IMR-90 (cell line): ENCODE measurements around the gene FOXN3. TPM values are rescaled to one million over a fixed set of nuclear protein-coding genes. Genes with fewer than 3 reads are reported as not detected.

Experiments
- ATAC-seq: fragments of 200-7000 bp; cut with Tn5 transposase; 2 replicates; pipeline ENCODE4 v1.9.1; 2020; ENCODE audit warnings: low read depth, mild to moderate bottlenecking, moderate library complexity
- BruUV-seq: library from RNA; stranded (reverse); fragments of 400-500 nt; replicated peaks from 2 replicates; lab custom pipeline; 2021; lab: Mats Ljungman, UMichigan
- CTCF ChIA-PET: fragments of 300-600 bp; formaldehyde crosslinking; extraction: SDS; loops from one replicate; lab custom pipeline; 2021; ENCODE audit warnings: antibody characterized with exemption; lab: Yijun Ruan, JAX
- POLR2A ChIA-PET: fragments of 300-600 bp; sonication (Branson Sonifier 250); formaldehyde crosslinking; loops from one replicate; lab custom pipeline; 2022; ENCODE audit warnings: antibody characterized with exemption; ENCODE audit not compliant: unreplicated experiment; lab: Charles Lee
- DNase-seq: peaks from one replicate; pipeline ENCODE4 v3.0.0; 2013
- H2AFZ ChIP-seq: replicated peaks from 2 replicates; pipeline ENCODE3; 2013; ENCODE audit warnings: low read length, mild to moderate bottlenecking; ENCODE audit not compliant: poor library complexity
- H2AK5ac ChIP-seq: 2 replicates; pipeline ENCODE4 v1.6.1; 2013; ENCODE audit warnings: low read depth, low read length, inconsistent platforms
- H2AK9ac ChIP-seq: replicated peaks from 2 replicates; pipeline ENCODE3; 2013; ENCODE audit warnings: mild to moderate bottlenecking, low read depth, low read length, moderate library complexity; ENCODE audit not compliant: poor library complexity
- H2BK120ac ChIP-seq: 2 replicates; pipeline ENCODE4 v1.6.1; 2013; ENCODE audit warnings: low read depth, low read length, inconsistent platforms
- H2BK15ac ChIP-seq: 3 replicates; pipeline ENCODE4 v1.6.1; 2013; ENCODE audit warnings: low read depth, low read length, inconsistent platforms
- H2BK20ac ChIP-seq: 2 replicates; pipeline ENCODE4 v1.6.1; 2013; ENCODE audit warnings: low read depth, mild to moderate bottlenecking, inconsistent platforms, low read length, moderate library complexity
- H2BK5ac ChIP-seq: 2 replicates; pipeline ENCODE4 v1.6.1; 2013; ENCODE audit warnings: mild to moderate bottlenecking, low read depth, low read length, inconsistent platforms; ENCODE audit not compliant: poor library complexity, severe bottlenecking
- H3K14ac ChIP-seq: replicated peaks from 2 replicates; pipeline ENCODE4 v1.6.1; 2013; ENCODE audit warnings: low read depth, low read length, inconsistent platforms
- H3K18ac ChIP-seq: 2 replicates; pipeline ENCODE4 v1.6.1; 2013; ENCODE audit warnings: low read depth, low read length, control low read depth
- H3K23ac ChIP-seq: 2 replicates; pipeline ENCODE4 v1.6.1; 2013; ENCODE audit warnings: low read depth, low read length, inconsistent platforms
- H3K27ac ChIP-seq: 2 replicates; pipeline ENCODE4 v1.5.1; 2013; ENCODE audit warnings: mild to moderate bottlenecking, control low read depth, low read length; ENCODE audit not compliant: insufficient read depth
- H3K27me3 ChIP-seq: 2 replicates; pipeline ENCODE4 v1.6.1; 2013; ENCODE audit warnings: low read length; ENCODE audit not compliant: control insufficient read depth, insufficient read depth
- H3K36me3 ChIP-seq: 2 replicates; pipeline ENCODE4 v1.6.1; 2013; ENCODE audit warnings: low read length, mixed read lengths; ENCODE audit not compliant: control insufficient read depth, insufficient read depth
- H3K4ac ChIP-seq: 2 replicates; pipeline ENCODE4 v1.6.1; 2013; ENCODE audit warnings: low read depth, low read length, inconsistent platforms
- H3K4me1 ChIP-seq: 2 replicates; pipeline ENCODE4 v1.6.1; 2013; ENCODE audit warnings: low read length, mixed read lengths; ENCODE audit not compliant: control insufficient read depth, insufficient read depth
- H3K4me2 ChIP-seq: 2 replicates; pipeline ENCODE4 v1.6.1; 2013; ENCODE audit warnings: low read depth, mild to moderate bottlenecking, control low read depth, low read length, moderate library complexity
- H3K4me3 ChIP-seq: 2 replicates; pipeline ENCODE4 v1.5.1; 2013; ENCODE audit warnings: low read depth, mild to moderate bottlenecking, control low read depth, low read length, moderate library complexity; ENCODE audit not compliant: insufficient read depth
- H3K56ac ChIP-seq: 2 replicates; pipeline ENCODE4 v1.6.1; 2013; ENCODE audit warnings: low read length, inconsistent platforms; ENCODE audit not compliant: insufficient read depth; ENCODE audit errors: extremely low read depth
- H3K79me1 ChIP-seq, 2 experiments: 2 replicates each; pipeline ENCODE4 v1.6.1; 2013; ENCODE audit warnings: low read length in 2 of 2, inconsistent platforms in 1 of 2, low read depth in 1 of 2
- H3K9ac ChIP-seq: 2 replicates; pipeline ENCODE4 v1.6.1; 2013; ENCODE audit warnings: low read depth, low read length, control low read depth
- H3K9me1 ChIP-seq: 2 replicates; pipeline ENCODE4 v1.6.1; 2013; ENCODE audit warnings: low read length, inconsistent platforms; ENCODE audit not compliant: insufficient read depth
- H3K9me3 ChIP-seq: 2 replicates; pipeline ENCODE4 v1.6.1; 2013; ENCODE audit warnings: low read length; ENCODE audit not compliant: control insufficient read depth, insufficient read depth
- H4K20me1 ChIP-seq: 2 replicates; pipeline ENCODE4 v1.6.1; 2013; ENCODE audit warnings: low read length, inconsistent platforms; ENCODE audit not compliant: insufficient read depth
- H4K5ac ChIP-seq: 2 replicates; pipeline ENCODE4 v1.6.1; 2013; ENCODE audit warnings: mild to moderate bottlenecking, low read depth, low read length, control low read depth
- H4K8ac ChIP-seq, 2 experiments: 2 replicates each; pipeline ENCODE4 v1.6.1; 2013; ENCODE audit warnings: low read depth in 2 of 2, low read length in 2 of 2, control low read depth in 1 of 2, inconsistent platforms in 1 of 2
- H4K91ac ChIP-seq: 2 replicates; pipeline ENCODE4 v1.6.1; 2013; ENCODE audit warnings: low read depth, low read length, inconsistent platforms; ENCODE audit not compliant: insufficient read depth
- RFX5 ChIP-seq: IDR thresholded peaks from 2 replicates; pipeline ENCODE4 v1.8.0; 2012; ENCODE audit warnings: low read depth, mild to moderate bottlenecking, low read length, moderate library complexity
- WGBS, 2 experiments: methylation state at CpG; one replicate each; pipeline versions ENCODE4 v1.1.5 to v1.1.7; 2013; ENCODE audit warnings: missing lambda C conversion rate in 2 of 2; ENCODE audit not compliant: insufficient read length in 1 of 2; ENCODE audit errors: extremely low coverage in 2 of 2; 5-methylcytosine and 5-hydroxymethylcytosine counted together
- dilution Hi-C: fragments of 300-500 bp; cut with HindIII; formaldehyde crosslinking; loops from one replicate; pipeline ENCODE4 v1.14.3; 2018; ENCODE audit warnings: low sequenced_read_pairs; ENCODE audit not compliant: unreplicated experiment
- in situ Hi-C: fragments of 300-500 bp; cut with MboI; formaldehyde crosslinking; loops from 3 replicates; pipeline ENCODE4 v1.14.3; 2019; ENCODE audit warnings: low sequenced_read_pairs, inconsistent platforms, mixed read lengths
- intact Hi-C: fragments of 100-400 bp; cut with micrococcal nuclease; formaldehyde crosslinking; loops from 2 replicates; pipeline ENCODE4 v1.10.0; 2022
- polyA plus RNA-seq, 3 experiments: library from polyadenylated mRNA; depleted of rRNA; stranded (reverse); fragments of >200 nt; gene quantifications; 2 replicates each; pipeline ENCODE4 v1.2.3, GENCODE V29; 2012; ENCODE audit warnings: low replicate concordance in 1 of 3
- total RNA-seq: library from RNA; depleted of rRNA; stranded (reverse); fragments of >200 nt; gene quantifications from 2 replicates; pipeline ENCODE4 v1.2.3, GENCODE V29; 2012

FOXN3 gene
- total and polyA plus RNA-seq, 2 of the 4 experiments (the other 2 are of a cell fraction) = 22.6 to 33.7 TPM

GRCh38 chr14:89290813-89291212 lies 126.2 kb downstream of the FOXN3 start:
- no peak overlapping the region for H2BK20ac ChIP-seq
- no peak overlapping the region for H2BK120ac ChIP-seq
- H3K4ac ChIP-seq = no peak overlapping the region
- H4K5ac ChIP-seq = no peak overlapping the region
- WGBS, 2 experiments = 90% methylated on average over 2 of the region's 8 CpGs; no CpG with 5 or more reads in 1 of the 2 experiments
- H3K27ac ChIP-seq = no peak overlapping the region
- no peaks in the 10 kb centered on the region for H3K9me3 ChIP-seq
- H2BK15ac ChIP-seq = no peak overlapping the region
- H4K20me1 ChIP-seq = peaks cover 19% of the 10 kb centered on the region
- H3K9me1 ChIP-seq = peaks cover 20% of the 10 kb centered on the region
- no peak overlapping the region for H4K91ac ChIP-seq
- no peak overlapping the region for H2BK5ac ChIP-seq
- no peak overlapping the region for H4K8ac ChIP-seq
- in situ Hi-C loops (no loop called here), dilution Hi-C loops (no loop called here), intact Hi-C loops (no loop called here)
- no peak overlapping the region for H3K56ac ChIP-seq
- peaks cover 3% of the 10 kb centered on the region; the same call in 1 of the 2 replicates for H3K4me1 ChIP-seq
- no peak for TF ChIP-seq RFX5
- no peak overlapping the region for H3K14ac ChIP-seq
- POLR2A ChIA-PET = no interaction called here
- no peak overlapping the region for H2AK5ac ChIP-seq
- no TSS peak for BruUV-seq
- H3K79me1 ChIP-seq = peaks cover 35 to 81% of the 10 kb centered on the region in 2 experiments
- CTCF ChIA-PET = no interaction called here
- H3K27me3 ChIP-seq = no peaks in the 10 kb centered on the region
- H3K9ac ChIP-seq = no peak overlapping the region
- no peak overlapping the region for H3K23ac ChIP-seq
- ATAC-seq = no peak
- DNase-seq = no peak
- peaks cover 17% of the 10 kb centered on the region for H3K36me3 ChIP-seq
- H3K4me2 ChIP-seq = no peak overlapping the region
- no peak overlapping the region for H3K4me3 ChIP-seq
- H2AK9ac ChIP-seq = no peak overlapping the region
- no peak overlapping the region for H3K18ac ChIP-seq
- H2AFZ ChIP-seq = no peak overlapping the region
